ENCODE results near the gene SRRM1.

Gene SRRM1

DNA sequence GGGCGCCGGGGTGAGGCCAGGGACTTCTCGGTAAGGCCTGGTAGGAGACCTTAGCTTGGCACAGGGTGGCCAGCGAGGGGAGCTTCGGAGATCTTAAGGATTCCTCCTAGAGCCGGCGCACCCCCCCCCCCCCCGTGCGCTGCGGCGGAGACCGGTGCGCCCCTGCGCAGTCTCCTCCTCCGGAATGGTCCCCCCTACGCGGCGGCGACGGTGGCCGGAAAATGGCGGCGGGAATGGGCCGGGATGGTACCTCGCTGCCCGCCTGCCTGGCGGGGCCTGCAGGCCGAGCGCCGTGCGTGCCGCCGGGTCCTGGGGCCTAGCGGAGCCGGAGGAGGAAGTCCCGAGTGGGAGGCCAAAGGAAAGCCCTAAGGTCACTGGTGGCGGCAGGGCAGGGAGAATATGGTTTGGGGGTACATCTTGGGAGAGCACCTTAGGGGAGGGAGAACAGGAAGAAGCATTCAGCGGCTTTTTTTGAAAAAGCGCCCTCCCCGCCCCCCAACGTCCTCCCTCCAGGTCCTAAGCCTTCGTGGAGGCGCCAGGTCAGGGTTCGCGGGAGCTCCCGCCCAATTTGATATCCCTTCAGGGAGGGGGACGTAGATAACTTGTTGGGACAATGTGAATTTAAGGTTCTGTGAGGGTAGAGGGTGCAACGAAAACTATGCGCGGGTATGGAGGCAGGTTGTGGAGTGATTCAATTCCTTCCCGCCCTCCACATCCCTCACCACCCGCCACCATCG lies 429 bp downstream of the SRRM1 start:
- TF ChIP-seq, protein P1, sequence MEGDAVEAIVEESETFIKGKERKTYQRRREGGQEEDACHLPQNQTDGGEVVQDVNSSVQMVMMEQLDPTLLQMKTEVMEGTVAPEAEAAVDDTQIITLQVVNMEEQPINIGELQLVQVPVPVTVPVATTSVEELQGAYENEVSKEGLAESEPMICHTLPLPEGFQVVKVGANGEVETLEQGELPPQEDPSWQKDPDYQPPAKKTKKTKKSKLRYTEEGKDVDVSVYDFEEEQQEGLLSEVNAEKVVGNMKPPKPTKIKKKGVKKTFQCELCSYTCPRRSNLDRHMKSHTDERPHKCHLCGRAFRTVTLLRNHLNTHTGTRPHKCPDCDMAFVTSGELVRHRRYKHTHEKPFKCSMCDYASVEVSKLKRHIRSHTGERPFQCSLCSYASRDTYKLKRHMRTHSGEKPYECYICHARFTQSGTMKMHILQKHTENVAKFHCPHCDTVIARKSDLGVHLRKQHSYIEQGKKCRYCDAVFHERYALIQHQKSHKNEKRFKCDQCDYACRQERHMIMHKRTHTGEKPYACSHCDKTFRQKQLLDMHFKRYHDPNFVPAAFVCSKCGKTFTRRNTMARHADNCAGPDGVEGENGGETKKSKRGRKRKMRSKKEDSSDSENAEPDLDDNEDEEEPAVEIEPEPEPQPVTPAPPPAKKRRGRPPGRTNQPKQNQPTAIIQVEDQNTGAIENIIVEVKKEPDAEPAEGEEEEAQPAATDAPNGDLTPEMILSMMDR (IDR thresholded peaks at IDR 0.05): no peak
- peak overlapping the region; percentile 94 to 96 for H3K4me3 ChIP-seq (ENCODE audit: low read depth in 1 of 2, low read length in 1 of 2)
- peak overlapping the region; percentile 88 for H3K27ac ChIP-seq
- H3K27me3 ChIP-seq: no peaks in the 10 kb centered on the region
- no peaks in the 10 kb centered on the region for H3K9me3 ChIP-seq
- peaks cover 31% of the 10 kb centered on the region for H3K36me3 ChIP-seq
- peaks cover 21 to 29% of the 10 kb centered on the region in 2 experiments for H3K4me1 ChIP-seq (ENCODE audit: control insufficient read depth in 1 of 2, insufficient read depth in 1 of 2, low read depth in 1 of 2, low read length in 1 of 2)

DNA sequence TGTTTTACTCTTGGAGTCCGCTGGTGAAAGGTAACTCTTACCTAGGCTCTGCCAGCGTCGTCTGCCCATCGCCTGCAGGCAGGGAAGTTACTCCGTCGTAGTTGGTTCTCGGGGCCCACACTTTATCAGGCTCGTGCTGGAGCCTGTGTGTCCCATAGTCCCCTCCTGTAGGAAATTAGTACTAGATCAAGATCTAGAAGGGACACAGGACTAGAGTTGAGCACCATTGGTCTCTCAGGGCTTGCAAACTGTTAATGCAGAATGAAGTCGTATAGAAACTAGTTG lies 940 bp downstream of the SRRM1 start:
- peak overlapping the region; percentile 94 to 96 for H3K4me3 ChIP-seq (ENCODE audit: low read depth in 1 of 2, low read length in 1 of 2)
- peak overlapping the region; percentile 88 for H3K27ac ChIP-seq
- H3K27me3 ChIP-seq: no peaks in the 10 kb centered on the region
- H3K9me3 ChIP-seq: no peaks in the 10 kb centered on the region
- peaks cover 36% of the 10 kb centered on the region for H3K36me3 ChIP-seq
- H3K4me1 ChIP-seq (ENCODE audit: control insufficient read depth in 1 of 2, insufficient read depth in 1 of 2, low read depth in 1 of 2, low read length in 1 of 2): peaks cover 21 to 29% of the 10 kb centered on the region in 2 experiments
- TF ChIP-seq, protein P1 (IDR thresholded peaks at IDR 0.05): no peak

DNA sequence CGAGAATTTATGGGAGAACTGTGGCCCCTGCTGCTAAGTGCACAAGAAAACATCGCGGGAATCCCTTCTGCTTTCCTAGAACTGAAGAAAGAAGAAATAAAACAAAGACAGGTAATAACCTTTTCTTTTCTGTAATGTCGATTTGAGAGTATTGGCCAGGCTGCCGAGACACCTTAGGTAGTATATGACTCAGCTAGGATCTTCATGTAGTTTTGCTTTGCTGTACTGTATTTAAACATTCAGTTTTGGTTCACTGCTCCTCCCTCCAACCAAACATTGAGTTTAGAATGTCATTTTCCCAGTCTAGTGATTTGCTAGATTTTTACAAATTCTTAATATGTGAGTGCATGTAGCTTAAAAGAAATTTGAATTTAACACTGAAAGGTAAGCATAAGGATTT lies 5.8 kb downstream of the SRRM1 start:
- Histone ChIP-seq H3K9me3 (no peaks in the 10 kb centered on the region), H3K36me3 (peaks cover 85% of the 10 kb centered on the region), H3K27me3 (no peaks in the 10 kb centered on the region), H3K4me3 (ENCODE audit: low read depth in 1 of 2, low read length in 1 of 2) (no peak overlapping the region), H3K27ac (no peak overlapping the region), H3K4me1 (ENCODE audit: control insufficient read depth in 1 of 2, insufficient read depth in 1 of 2, low read depth in 1 of 2, low read length in 1 of 2) (peaks cover 10 to 12% of the 10 kb centered on the region in 2 experiments)
- TF ChIP-seq, protein P1 (IDR thresholded peaks at IDR 0.05): no peak

DNA sequence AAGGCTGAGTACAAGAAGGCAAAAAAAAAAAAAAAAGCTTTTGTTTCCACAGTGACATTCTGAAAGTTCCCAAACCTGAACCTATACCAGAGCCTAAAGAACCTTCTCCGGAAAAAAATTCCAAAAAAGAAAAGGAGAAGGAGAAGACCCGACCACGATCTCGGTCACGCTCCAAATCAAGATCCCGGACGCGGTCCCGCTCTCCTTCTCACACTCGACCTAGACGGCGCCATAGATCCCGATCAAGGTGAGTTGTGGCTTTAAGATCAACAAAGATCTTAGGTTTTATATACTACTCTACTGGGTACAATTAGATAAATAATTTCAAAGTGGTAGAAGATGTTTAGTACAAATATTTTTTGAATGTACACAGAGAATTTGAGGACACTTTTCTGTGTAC lies 9.3 kb downstream of the SRRM1 start:
- Histone ChIP-seq H3K4me3 (ENCODE audit: low read depth in 1 of 2, low read length in 1 of 2) (no peak overlapping the region), H3K27me3 (no peaks in the 10 kb centered on the region), H3K27ac (no peak overlapping the region), H3K4me1 (ENCODE audit: control insufficient read depth in 1 of 2, insufficient read depth in 1 of 2, low read depth in 1 of 2, low read length in 1 of 2) (no peaks in the 10 kb centered on the region), H3K9me3 (no peaks in the 10 kb centered on the region), H3K36me3 (peaks cover 100% of the 10 kb centered on the region)
- TF ChIP-seq, protein P1 (IDR thresholded peaks at IDR 0.05): no peak

DNA sequence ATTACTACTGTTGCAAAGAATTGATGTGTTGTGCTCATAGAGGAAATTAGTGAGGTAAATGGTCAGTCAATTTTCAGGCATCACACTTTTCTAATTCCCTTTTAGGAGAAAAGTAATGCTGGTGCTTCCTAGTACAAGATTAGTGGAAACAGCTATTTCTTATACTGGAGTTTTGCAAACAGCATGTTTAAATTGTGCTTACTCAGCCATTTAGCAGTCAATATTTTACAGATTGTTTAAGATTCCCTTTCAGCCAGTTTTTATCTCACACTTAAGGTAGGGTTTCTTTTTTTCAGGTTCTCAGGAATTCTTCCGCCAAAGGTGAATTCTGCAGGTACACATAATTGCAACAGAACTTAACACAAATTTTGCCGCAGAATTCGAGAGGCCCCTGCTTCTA lies 10.9 kb downstream of the SRRM1 start:
- Histone ChIP-seq H3K4me1 (ENCODE audit: control insufficient read depth in 1 of 2, insufficient read depth in 1 of 2, low read depth in 1 of 2, low read length in 1 of 2) (no peaks in the 10 kb centered on the region), H3K36me3 (peaks cover 100% of the 10 kb centered on the region), H3K27me3 (no peaks in the 10 kb centered on the region), H3K27ac (no peak overlapping the region), H3K9me3 (no peaks in the 10 kb centered on the region), H3K4me3 (ENCODE audit: low read depth in 1 of 2, low read length in 1 of 2) (no peak overlapping the region)
- TF ChIP-seq, protein P1 (IDR thresholded peaks at IDR 0.05): no peak

Measured in neutrophil (primary cell).